Esophagus muscularis mucosa (tissue), 4 donors: ENCODE measurements around the gene TNFRSF11A. TPM values are rescaled to one million over a fixed set of nuclear protein-coding genes. Genes with fewer than 3 reads are reported as not detected.
A peak's percentile ranks its signal among the peaks of the same experiment; 100 is the strongest.

ENCODE experiments used
- DNase-seq: peaks from one replicate; pipeline ENCODE4 v3.0.0-alpha.2; 2017; ENCODE audit errors: extremely low spot score
- H3K27ac ChIP-seq, 4 donors: fragments of 200-600 bp; sonication (generic); replicated peaks in 1 of 4; 1 replicate in 3 of 4; 2 replicates in 1 of 4; pipeline ENCODE4 v1.5.1; 2016 to 2019; ENCODE audit warnings: mild to moderate bottlenecking in 1 of 4
- H3K27me3 ChIP-seq, 4 donors: fragments of 200-600 bp; sonication (generic); one replicate each; pipeline versions ENCODE4 v1.5.1 to v1.6.0; 2016 to 2019
- H3K36me3 ChIP-seq, 4 donors: fragments of 200-600 bp; sonication (generic); one replicate each; pipeline ENCODE4 v1.5.1; 2016 to 2019
- H3K4me1 ChIP-seq, 4 donors: fragments of 200-600 bp; sonication (generic); one replicate each; pipeline ENCODE4 v1.5.1; 2016 to 2019
- H3K4me3 ChIP-seq, 4 donors: fragments of 200-600 bp; sonication (generic); 1 replicate in 2 of 4; 2 replicates in 2 of 4; pipeline ENCODE4 v1.5.1; 2016 to 2019; ENCODE audit warnings: mild to moderate bottlenecking in 4 of 4, moderate library complexity in 1 of 4
- H3K9me3 ChIP-seq, 4 donors: fragments of 200-600 bp; sonication (generic); 1 replicate in 3 of 4; 2 replicates in 1 of 4; pipeline ENCODE4 v1.5.1; 2016 to 2019
- CTCF ChIP-seq, 3 experiments: fragments of 200-600 bp in 2 of 3; fragments of 450-650 bp in 1 of 3; sonication (generic) in 2 of 3; IDR thresholded peaks; one replicate each; pipeline ENCODE4 v1.5.1; 2017 to 2019; ENCODE audit warnings: antibody characterized with exemption in 3 of 3, mild to moderate bottlenecking in 2 of 3, moderate library complexity in 1 of 3
- EP300 ChIP-seq: sonication (generic); formaldehyde crosslinking; IDR thresholded peaks from one replicate; pipeline ENCODE4 v1.6.1; 2017; ENCODE audit warnings: antibody characterized with exemption
- POLR2A ChIP-seq: fragments of 450-650 bp; IDR thresholded peaks from one replicate; pipeline ENCODE4 v1.6.1; 2017; ENCODE audit warnings: antibody characterized with exemption, moderate library complexity, mild to moderate bottlenecking, low read depth
- POLR2AphosphoS5 ChIP-seq, 2 donors: sonication (generic); formaldehyde crosslinking; IDR thresholded peaks; one replicate each; pipeline ENCODE4 v1.6.1; 2017; ENCODE audit warnings: antibody characterized with exemption in 2 of 2
- whole genome bisulfite sequencing: methylation state at CpG from one replicate; pipeline ENCODE4 v1.1.5; 2018; 5-methylcytosine and 5-hydroxymethylcytosine counted together
- intact Hi-C: fragments of 100-400 bp; cut with DNase I; formaldehyde crosslinking; loops from one replicate; pipeline ENCODE4 v1.15.1; 2023
- total RNA-seq, 4 donors: library from RNA; depleted of rRNA; stranded (reverse); fragments of >200 nt; gene quantifications; one replicate each; pipeline versions ENCODE4 v1.1.0 to v1.2.1, GENCODE V29; 2016

The TNFRSF11A gene
- total RNA-seq, 4 donors from 2014 or later, result 1.2 to 3.9 (median 2.0) TPM

- Histone ChIP-seq H3K4me1 (peaks cover 9 to 19% (median 17%) of the 10 kb centered on the region in 4 donors), H3K36me3 (no peaks in the 10 kb centered on the region), H3K9me3 (no peaks in the 10 kb centered on the region), H3K4me3 (no peak overlapping the region), H3K27me3 (peaks cover 0 to 29% (median 16%) of the 10 kb centered on the region in 4 donors), H3K27ac (no peak overlapping the region)
- TF ChIP-seq CTCF (IDR thresholded peaks at IDR 0.05) (no peak), EP300 (no peak), POLR2AphosphoS5 (IDR thresholded peaks at IDR 0.05) (no peak), POLR2A (no peak)
- DNase-seq, result no peak
- intact Hi-C loops, result no loop called here
- 54% methylated on average over 3 of the region's 3 CpGs for WGBS
Observed at GRCh38 chr18:62321201-62321600, 3.9 kb upstream of the TNFRSF11A start.

GRCh38 chr18:62323483-62324180 is 1.5 kb upstream of the TNFRSF11A start:
- Histone ChIP-seq H3K4me1 (peaks cover 13 to 24% (median 22%) of the 10 kb centered on the region in 4 donors), H3K36me3 (no peaks in the 10 kb centered on the region), H3K4me3 (no peak overlapping the region), H3K27me3 (peaks cover 0 to 53% (median 39%) of the 10 kb centered on the region in 4 donors), H3K9me3 (no peaks in the 10 kb centered on the region), H3K27ac (no peak overlapping the region)
- 43% methylated on average over 6 of the region's 6 CpGs for WGBS
- DNase-seq, result no peak
- intact Hi-C loops, result no loop called here
- no peak for TF ChIP-seq CTCF (IDR thresholded peaks at IDR 0.05)
- no peak for TF ChIP-seq POLR2AphosphoS5 (IDR thresholded peaks at IDR 0.05)
- no peak for TF ChIP-seq POLR2A
- no peak for TF ChIP-seq EP300

GRCh38 chr18:62324181-62324828 is 805 bp upstream of the TNFRSF11A start:
- Histone ChIP-seq H3K4me3 (peak overlapping the region; percentile 47 to 62 (median 50)), H3K4me1 (peaks cover 16 to 24% (median 22%) of the 10 kb centered on the region in 4 donors), H3K9me3 (no peaks in the 10 kb centered on the region), H3K36me3 (no peaks in the 10 kb centered on the region), H3K27ac (no peak overlapping the region), H3K27me3 (peaks cover 0 to 58% (median 38%) of the 10 kb centered on the region in 4 donors)
- 41% methylated on average over 12 of the region's 12 CpGs for WGBS
- TF ChIP-seq CTCF (IDR thresholded peaks at IDR 0.05), result no peak
- TF ChIP-seq POLR2AphosphoS5 (IDR thresholded peaks at IDR 0.05), result no peak
- intact Hi-C loops, result no loop called here
- no peak for DNase-seq

- H3K27me3 ChIP-seq, result peaks cover 0 to 71% (median 37%) of the 10 kb centered on the region in 4 donors
- no peak for DNase-seq
- WGBS, result 16% methylated on average over 19 of the region's 45 CpGs
- no peaks in the 10 kb centered on the region for H3K36me3 ChIP-seq
- H3K27ac ChIP-seq, result no peak overlapping the region
- H3K9me3 ChIP-seq, result no peaks in the 10 kb centered on the region
- peak overlapping the region; percentile 47 to 62 (median 50) for H3K4me3 ChIP-seq
- H3K4me1 ChIP-seq, result peaks cover 22 to 29% (median 23%) of the 10 kb centered on the region in 4 donors
- TF ChIP-seq CTCF (IDR thresholded peaks at IDR 0.05) (no peak), POLR2AphosphoS5 (IDR thresholded peaks at IDR 0.05) (no peak), EP300 (no peak), POLR2A (no peak)
- intact Hi-C loops, result no loop called here
Observed at GRCh38 chr18:62325806-62326645, 916 bp downstream of the TNFRSF11A start.
